Measurements from ENCODE around the gene TMC8. TPM values are rescaled to one million over a fixed set of nuclear protein-coding genes. Genes with fewer than 3 reads are reported as not detected.

The TMC8 gene
- total and polyA plus RNA-seq, 11 donors, result 0.81 to 21.6 (median 1.2) TPM

GRCh38 chr17:78133179-78133951 lies 2.8 kb downstream of the TMC8 start:
- Histone ChIP-seq H3K4me1 (peaks cover 0 to 78% (median 27%) of the 10 kb centered on the region in 12 donors), H3K27me3 (peaks cover 0 to 4% (median 0%) of the 10 kb centered on the region in 9 donors), H3K9me3 (no peaks in the 10 kb centered on the region), H3K36me3 (peaks cover 0 to 25% (median 0%) of the 10 kb centered on the region in 9 donors), H3K4me3 (peak overlapping the region in 1 of 12 donors; percentile 87), H3K27ac (peak overlapping the region in 1 of 12 donors; percentile 98)
- WGBS, 4 donors, result 82 to 88% (median 83%) methylated on average over 24 to 30 of the region's 30 CpGs
- DNase-seq, result peak in 1 of 5 donors; percentile 5
- intact Hi-C loops (cut with DNase I), result no loop called here
- no peak for TF ChIP-seq POLR2A (IDR thresholded peaks at IDR 0.05)
- TF ChIP-seq, protein P1, sequence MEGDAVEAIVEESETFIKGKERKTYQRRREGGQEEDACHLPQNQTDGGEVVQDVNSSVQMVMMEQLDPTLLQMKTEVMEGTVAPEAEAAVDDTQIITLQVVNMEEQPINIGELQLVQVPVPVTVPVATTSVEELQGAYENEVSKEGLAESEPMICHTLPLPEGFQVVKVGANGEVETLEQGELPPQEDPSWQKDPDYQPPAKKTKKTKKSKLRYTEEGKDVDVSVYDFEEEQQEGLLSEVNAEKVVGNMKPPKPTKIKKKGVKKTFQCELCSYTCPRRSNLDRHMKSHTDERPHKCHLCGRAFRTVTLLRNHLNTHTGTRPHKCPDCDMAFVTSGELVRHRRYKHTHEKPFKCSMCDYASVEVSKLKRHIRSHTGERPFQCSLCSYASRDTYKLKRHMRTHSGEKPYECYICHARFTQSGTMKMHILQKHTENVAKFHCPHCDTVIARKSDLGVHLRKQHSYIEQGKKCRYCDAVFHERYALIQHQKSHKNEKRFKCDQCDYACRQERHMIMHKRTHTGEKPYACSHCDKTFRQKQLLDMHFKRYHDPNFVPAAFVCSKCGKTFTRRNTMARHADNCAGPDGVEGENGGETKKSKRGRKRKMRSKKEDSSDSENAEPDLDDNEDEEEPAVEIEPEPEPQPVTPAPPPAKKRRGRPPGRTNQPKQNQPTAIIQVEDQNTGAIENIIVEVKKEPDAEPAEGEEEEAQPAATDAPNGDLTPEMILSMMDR (IDR thresholded peaks at IDR 0.05), result no peak
- ATAC-seq, result no peak

- Histone ChIP-seq H3K4me3 (peak overlapping the region in 1 of 12 donors; percentile 87), H3K27ac (peak overlapping the region in 1 of 12 donors; percentile 98), H3K27me3 (peaks cover 0 to 4% (median 0%) of the 10 kb centered on the region in 9 donors), H3K36me3 (peaks cover 0 to 25% (median 0%) of the 10 kb centered on the region in 9 donors), H3K4me1 (peaks cover 0 to 80% (median 22%) of the 10 kb centered on the region in 12 donors), H3K9me3 (no peaks in the 10 kb centered on the region)
- ATAC-seq, result peak in 2 of 4 donors; percentile 18 to 47
- intact Hi-C loops (cut with DNase I), result no loop called here
- WGBS, 4 donors, result 49 to 56% (median 53%) methylated on average over 33 to 39 of the region's 39 CpGs
- DNase-seq, result peak in 1 of 5 donors; percentile 50
- TF ChIP-seq POLR2A (IDR thresholded peaks at IDR 0.05), result no peak
- TF ChIP-seq, protein P1 (IDR thresholded peaks at IDR 0.05), result peak; percentile 34 to 63 (median 50)
These were observed 3.7 kb downstream of the TMC8 start for GRCh38 chr17:78133971-78134898.

DNA sequence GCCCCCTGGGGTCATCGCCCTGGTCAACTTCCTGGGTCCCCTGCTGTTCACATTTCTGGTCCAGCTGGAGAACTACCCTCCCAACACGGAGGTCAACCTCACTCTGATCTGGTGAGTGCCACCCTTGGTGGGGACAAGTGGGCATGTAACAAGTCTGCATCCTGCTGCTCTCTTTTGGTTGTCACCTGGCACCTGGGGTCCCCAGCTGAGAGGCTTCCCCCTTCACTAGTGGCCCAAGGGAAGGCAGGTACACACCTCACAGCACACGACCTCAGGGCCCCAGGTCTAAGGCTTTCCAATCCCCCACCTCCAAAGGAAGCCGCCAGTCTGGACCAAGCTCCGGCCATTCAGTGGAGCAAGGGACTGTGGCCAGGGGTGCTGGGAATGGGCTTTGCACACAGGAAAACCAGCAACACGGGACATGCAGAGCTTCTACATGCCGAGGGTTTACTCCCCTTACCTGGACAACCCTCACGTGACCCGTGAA lies 4.4 kb downstream of the TMC8 start:
- no peak for TF ChIP-seq POLR2A (IDR thresholded peaks at IDR 0.05)
- TF ChIP-seq, protein P1 (IDR thresholded peaks at IDR 0.05), result no peak
- H3K27ac ChIP-seq, result no peak overlapping the region
- WGBS, 4 donors, result 82 to 86% (median 85%) methylated on average over 8 to 9 of the region's 9 CpGs
- intact Hi-C loops (cut with DNase I), result no loop called here
- DNase-seq (no peak), ATAC-seq (no peak)
- H3K27me3 ChIP-seq, result peaks cover 0 to 4% (median 0%) of the 10 kb centered on the region in 9 donors
- H3K4me3 ChIP-seq, result no peak overlapping the region
- H3K36me3 ChIP-seq, result peaks cover 0 to 25% (median 0%) of the 10 kb centered on the region in 9 donors
- peaks cover 0 to 74% (median 15%) of the 10 kb centered on the region in 12 donors for H3K4me1 ChIP-seq
- H3K9me3 ChIP-seq, result no peaks in the 10 kb centered on the region
